ENCODE data around the gene SGF29.

GRCh38 chr16:28540346-28540745 lies 13.4 kb upstream of the SGF29 start:
- TF ChIP-seq POLR2A (IDR thresholded peaks at IDR 0.05; ENCODE audit: extremely low read depth, insufficient read length) (no peak), CTCF (IDR thresholded peaks at IDR 0.05; ENCODE audit: low read depth, low read length) (no peak), MAX (IDR thresholded peaks at IDR 0.05; ENCODE audit: low read depth, low read length) (no peak), MYC (IDR thresholded peaks at IDR 0.05; ENCODE audit: low read depth, low read length) (no peak)

Data from NB4 (cell line).